ENCODE data around the gene NECAB3.

DNA sequence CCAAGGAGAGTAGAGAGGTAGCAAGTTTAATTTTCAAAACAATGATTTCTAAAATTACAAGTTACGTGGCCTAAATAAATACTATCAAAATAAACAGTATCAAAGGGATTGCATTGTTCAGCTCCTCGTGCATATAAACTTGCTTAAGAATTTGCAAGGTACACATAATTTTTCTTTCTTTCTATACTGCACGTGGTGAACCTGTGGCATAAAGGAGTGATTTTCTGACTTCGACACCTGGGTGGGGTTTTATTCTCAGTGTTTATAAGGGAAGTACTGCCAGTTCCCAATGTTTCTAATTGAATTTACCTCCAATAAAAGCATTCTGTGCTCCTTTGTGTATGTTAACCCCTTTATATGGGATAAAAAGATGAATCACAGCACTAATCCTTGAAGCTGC is 62.2 kb downstream of the NECAB3 start:
- TF ChIP-seq, protein P1, sequence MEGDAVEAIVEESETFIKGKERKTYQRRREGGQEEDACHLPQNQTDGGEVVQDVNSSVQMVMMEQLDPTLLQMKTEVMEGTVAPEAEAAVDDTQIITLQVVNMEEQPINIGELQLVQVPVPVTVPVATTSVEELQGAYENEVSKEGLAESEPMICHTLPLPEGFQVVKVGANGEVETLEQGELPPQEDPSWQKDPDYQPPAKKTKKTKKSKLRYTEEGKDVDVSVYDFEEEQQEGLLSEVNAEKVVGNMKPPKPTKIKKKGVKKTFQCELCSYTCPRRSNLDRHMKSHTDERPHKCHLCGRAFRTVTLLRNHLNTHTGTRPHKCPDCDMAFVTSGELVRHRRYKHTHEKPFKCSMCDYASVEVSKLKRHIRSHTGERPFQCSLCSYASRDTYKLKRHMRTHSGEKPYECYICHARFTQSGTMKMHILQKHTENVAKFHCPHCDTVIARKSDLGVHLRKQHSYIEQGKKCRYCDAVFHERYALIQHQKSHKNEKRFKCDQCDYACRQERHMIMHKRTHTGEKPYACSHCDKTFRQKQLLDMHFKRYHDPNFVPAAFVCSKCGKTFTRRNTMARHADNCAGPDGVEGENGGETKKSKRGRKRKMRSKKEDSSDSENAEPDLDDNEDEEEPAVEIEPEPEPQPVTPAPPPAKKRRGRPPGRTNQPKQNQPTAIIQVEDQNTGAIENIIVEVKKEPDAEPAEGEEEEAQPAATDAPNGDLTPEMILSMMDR (IDR thresholded peaks at IDR 0.05) = no peak
- TF ChIP-seq EZH2 (IDR thresholded peaks at IDR 0.05) (no peak), EZH2phosphoT487 (IDR thresholded peaks at IDR 0.05) (no peak)
